Measurements from ENCODE around the gene PRPF31. TPM values are rescaled to one million over a fixed set of nuclear protein-coding genes. Genes with fewer than 3 reads are reported as not detected.
A peak's percentile ranks its signal among the peaks of the same experiment; 100 is the strongest.
"Not testable (repeated sequence)": the region's sequence is repeated elsewhere in the genome, so short reads cannot be mapped to it uniquely, and the experiment has no call there.

PRPF31 gene
- total RNA-seq, 2 experiments from 2014 or later, result 81.1 to 85.2 TPM

GRCh38 chr19:54096617-54097106, 18.9 kb upstream of the PRPF31 start:
- ATAC-seq (peak; percentile 60), DNase-seq (no peak)
- Mint-ChIP-seq H3K36me3 (ENCODE audit: low read depth) (no peaks in the 10 kb centered on the region), H3K27ac (peak overlapping the region; percentile 46), H3K27me3 (peaks cover 21% of the 10 kb centered on the region), H3K9me3 (no peaks in the 10 kb centered on the region), H3K4me3 (peak overlapping the region; percentile 50), H3K4me1 (ENCODE audit: low read depth) (peaks cover 7% of the 10 kb centered on the region)
- ChIA-PET CTCF (interaction anchor here (0.6 to 1.3 kb wide), 2 partner anchors 41 to 304 kb away, joined by 3 to 4 read pairs; partner anchors contain the start of gene CNOT3), POLR2A (interaction anchor here (1.6 kb wide), 1 partner anchor 19 kb away, joined by 5 read pairs; the partner anchor contains the start of genes PRPF31 and TFPT)
- intact Hi-C loops (cut with micrococcal nuclease), result no loop called here
- no peak for TF ChIP-seq CTCF (IDR thresholded peaks at IDR 0.05)

GRCh38 chr19:54099190-54099902, 16.2 kb upstream of the PRPF31 start:
- Mint-ChIP-seq H3K4me1 (ENCODE audit: low read depth) (peaks cover 15% of the 10 kb centered on the region), H3K27me3 (peaks cover 13% of the 10 kb centered on the region), H3K36me3 (ENCODE audit: low read depth) (peaks cover 3% of the 10 kb centered on the region), H3K4me3 (no peak overlapping the region), H3K9me3 (no peaks in the 10 kb centered on the region), H3K27ac (no peak overlapping the region)
- no peak for DNase-seq
- no peak for TF ChIP-seq CTCF (IDR thresholded peaks at IDR 0.05)
- ChIA-PET CTCF (no interaction called here), POLR2A (interaction anchor here (0.6 kb wide), 1 partner anchor 16 kb away, joined by 3 read pairs; the partner anchor contains the start of genes PRPF31 and TFPT)
- ATAC-seq, result no peak
- intact Hi-C loops (cut with micrococcal nuclease), result no loop called here

- peaks cover 17% of the 10 kb centered on the region for H3K4me1 Mint-ChIP-seq (ENCODE audit: low read depth)
- H3K27me3 Mint-ChIP-seq; DNase-seq; H3K27ac Mint-ChIP-seq; ATAC-seq; H3K4me3 Mint-ChIP-seq; H3K9me3 Mint-ChIP-seq; CTCF ChIA-PET; intact Hi-C loops (cut with micrococcal nuclease); H3K36me3 Mint-ChIP-seq (ENCODE audit: low read depth): not testable (repeated sequence)
- POLR2A ChIA-PET, result interaction anchor here (0.6 to 1.1 kb wide), 2 partner anchors 15 to 16 kb away, joined by 3 read pairs; partner anchors contain the start of genes PRPF31 and TFPT
Observed at GRCh38 chr19:54099903-54100255, 15.7 kb upstream of the PRPF31 start.

GRCh38 chr19:54100561-54100960, 15.0 kb upstream of the PRPF31 start, which contains the start of gene OSCAR:
TSS of gene OSCAR (minus strand) at chr19:54100803. CDS start at chr19:54100792, 11 bp downstream.
- POLR2A ChIA-PET, result interaction anchor here (1.1 kb wide), 1 partner anchor 15 kb away, joined by 3 read pairs; the partner anchor contains the start of genes PRPF31 and TFPT
- CTCF ChIA-PET, result no interaction called here
- peak within 1 kb of the TSS; percentile 5 for H3K4me3 Mint-ChIP-seq

More at GRCh38 chr19:54100561-54100960, 15.0 kb upstream of the PRPF31 start, which contains the start of gene OSCAR:
- H3K27ac Mint-ChIP-seq, result no peak within 1 kb of the TSS
- H3K27me3 Mint-ChIP-seq, result peaks cover 6% of the 10 kb centered on the region
- H3K4me1 Mint-ChIP-seq (ENCODE audit: low read depth), result peaks cover 22% of the 10 kb centered on the region
- H3K36me3 Mint-ChIP-seq (ENCODE audit: low read depth), result peaks cover 8% of the 10 kb centered on the region
- no peak for ATAC-seq
- TF ChIP-seq CTCF (IDR thresholded peaks at IDR 0.05), result no peak
- no peak for DNase-seq
- intact Hi-C loops (cut with micrococcal nuclease), result no loop called here
- H3K9me3 Mint-ChIP-seq, result no peaks in the 10 kb centered on the region

Measured in activated CD8-positive, alpha-beta T cell treated with anti-CD3 and anti-CD28 coated beads for 36 hours (primary cell).